ENCODE measurements around the gene TNK1. TPM values are rescaled to one million over a fixed set of nuclear protein-coding genes. Genes with fewer than 3 reads are reported as not detected.
A peak's percentile ranks its signal among the peaks of the same experiment; 100 is the strongest.
"Not testable (repeated sequence)": the region's sequence is repeated elsewhere in the genome, so short reads cannot be mapped to it uniquely, and the experiment has no call there.

TNK1 gene
- total RNA-seq (1.2 TPM), polyA plus RNA-seq (4.8 TPM)

DNA sequence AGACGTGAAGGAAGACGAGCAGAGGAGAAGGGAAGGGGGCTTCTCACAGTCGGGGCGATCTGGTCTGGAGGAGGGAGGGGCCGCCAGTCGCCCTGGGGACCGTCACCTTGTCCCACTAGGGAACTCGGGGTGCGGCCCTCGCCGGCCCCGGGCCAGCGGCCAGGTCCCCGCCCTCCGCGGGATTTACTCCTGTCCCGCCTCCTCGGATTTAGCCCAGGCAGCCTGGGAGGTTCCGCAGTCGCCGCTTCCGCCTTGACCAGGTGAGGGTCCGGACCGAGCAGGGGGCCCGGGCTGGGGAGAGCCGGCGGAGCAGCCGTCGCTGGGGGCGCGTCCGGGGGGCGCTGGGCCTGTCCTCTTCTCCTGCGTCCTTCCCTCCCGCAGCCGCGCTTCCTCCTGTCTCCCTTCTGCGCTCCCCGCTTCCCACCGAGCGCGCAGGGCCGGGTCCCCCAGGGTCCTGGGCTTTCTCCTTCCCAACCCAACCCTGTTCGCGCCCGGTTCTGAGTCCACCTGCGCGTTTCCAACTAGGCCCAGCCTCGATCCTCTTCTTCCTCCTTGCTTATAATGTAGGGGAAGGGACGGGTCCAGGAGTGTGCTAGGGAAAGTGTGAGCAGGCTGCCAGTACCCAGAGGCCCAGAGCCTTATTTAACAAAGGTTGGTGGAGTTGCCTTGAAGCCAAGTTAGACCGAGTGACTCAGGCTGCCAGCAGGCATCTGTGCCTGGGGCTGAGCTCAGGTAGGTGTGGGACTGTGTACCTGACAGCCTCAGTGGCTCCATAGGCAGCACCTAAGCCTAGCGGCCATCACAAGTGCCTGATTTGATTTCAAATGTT lies at the start of gene TNK1:
Gene TNK1, plus strand, starts transcription at position 235 of the 829 bp plus-strand sequence. CDS start 1,838 bp downstream, outside the sequence.
- WGBS: 6% methylated on average over 52 of the region's 52 CpGs
- Histone ChIP-seq H3K36me3 (ENCODE audit: insufficient read depth) (no peaks in the 10 kb centered on the region), H3K4me1 (ENCODE audit: insufficient read depth) (no peaks in the 10 kb centered on the region), H3K4me3 (ENCODE audit: low read depth, low read length) (peak within 1 kb of the TSS; percentile 42), H3K27ac (ENCODE audit: low read depth) (no peak within 1 kb of the TSS)
- no peak for DNase-seq (ENCODE audit: extremely low spot score)

DNA sequence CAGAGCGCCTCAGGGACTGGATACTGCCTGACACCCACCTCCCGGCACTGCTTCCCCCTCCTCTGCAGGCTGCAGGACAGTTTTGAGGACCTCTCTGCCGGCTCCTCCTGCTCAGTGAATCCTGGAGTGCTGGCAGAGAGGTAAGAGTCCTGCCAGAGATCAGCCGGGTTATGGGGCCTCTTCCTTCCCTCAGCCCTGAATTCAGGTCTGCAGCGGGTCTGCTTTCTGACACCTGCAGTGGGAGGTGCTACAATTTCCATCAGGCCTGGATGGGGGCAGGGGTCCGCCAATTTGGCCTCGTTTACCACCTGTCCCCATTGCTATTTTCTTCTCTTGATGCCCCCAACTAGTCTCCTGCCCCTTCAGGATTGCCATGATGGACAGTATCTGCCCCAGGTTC lies 48.8 kb upstream of the TNK1 start:
- 59% methylated on average over 7 of the region's 7 CpGs for WGBS
- no peak overlapping the region for H3K27ac ChIP-seq (ENCODE audit: low read depth)

DNA sequence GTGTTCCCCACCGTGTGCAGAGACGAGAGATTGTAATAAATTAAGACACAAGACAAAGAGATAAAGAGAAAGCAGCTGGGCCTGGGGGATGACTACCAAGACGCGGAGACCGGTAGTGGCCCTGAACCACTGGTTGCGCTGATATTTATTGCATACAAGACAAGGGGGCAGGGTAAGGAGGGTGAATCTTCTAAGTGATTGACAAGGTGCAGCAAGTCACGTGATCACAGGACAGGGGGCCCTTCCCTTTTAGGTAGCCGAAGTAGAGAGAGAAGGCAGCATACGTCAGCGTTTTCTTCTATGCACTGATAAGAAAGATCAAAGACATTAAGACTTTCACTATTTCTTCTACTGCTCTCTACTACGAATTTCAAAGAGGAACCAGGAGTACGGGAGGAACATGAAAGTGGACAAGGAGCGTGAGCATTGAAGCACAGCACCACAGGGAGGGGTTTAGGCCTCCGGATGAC lies 48.3 kb upstream of the TNK1 start:
- not testable (repeated sequence) for DNase-seq (ENCODE audit: extremely low spot score); H3K4me3 ChIP-seq (ENCODE audit: low read depth, low read length); H3K36me3 ChIP-seq (ENCODE audit: insufficient read depth); H3K4me1 ChIP-seq (ENCODE audit: insufficient read depth); H3K27ac ChIP-seq (ENCODE audit: low read depth)
- WGBS: 30% methylated on average over 14 of the region's 14 CpGs

More for the DNA sequence above, 48.8 kb upstream of the TNK1 start:
- Histone ChIP-seq H3K36me3 (ENCODE audit: insufficient read depth) (no peaks in the 10 kb centered on the region), H3K4me1 (ENCODE audit: insufficient read depth) (no peaks in the 10 kb centered on the region), H3K4me3 (ENCODE audit: low read depth, low read length) (no peak overlapping the region)
- no peak for DNase-seq (ENCODE audit: extremely low spot score)

DNA sequence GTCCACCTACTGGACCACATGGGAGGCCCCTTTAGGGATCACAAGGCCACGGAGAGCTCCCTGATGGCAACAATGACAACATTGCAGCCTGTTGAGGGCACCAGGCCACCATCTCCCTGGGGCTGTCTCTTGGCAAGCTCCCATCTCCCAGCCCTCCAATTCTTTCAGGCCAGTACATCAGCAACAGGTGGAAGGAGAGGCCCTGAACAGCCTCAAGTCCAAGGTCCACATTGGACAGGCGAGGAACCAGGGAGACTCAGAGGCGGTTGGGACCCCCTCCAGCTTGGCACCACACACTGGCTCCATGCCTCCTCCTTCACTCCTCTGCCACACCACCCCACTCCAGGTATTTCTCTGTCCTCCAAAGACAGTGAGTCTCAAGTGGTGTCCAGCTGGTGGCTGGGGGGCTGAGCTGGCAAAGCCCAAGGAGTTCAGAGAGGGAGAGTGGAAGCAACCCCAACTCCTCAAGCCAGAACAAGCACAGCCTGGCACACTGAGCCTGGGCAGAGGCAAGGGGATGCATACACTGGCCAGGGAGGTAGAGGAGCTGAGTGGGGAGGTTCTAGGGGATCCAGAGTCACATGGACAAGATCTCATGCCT lies 45.9 kb upstream of the TNK1 start:
- Histone ChIP-seq H3K4me3 (ENCODE audit: low read depth, low read length) (no peak overlapping the region), H3K27ac (ENCODE audit: low read depth) (no peak overlapping the region), H3K4me1 (ENCODE audit: insufficient read depth) (no peaks in the 10 kb centered on the region), H3K36me3 (ENCODE audit: insufficient read depth) (no peaks in the 10 kb centered on the region)
- WGBS: 82% methylated on average over 3 of the region's 3 CpGs
- no peak for DNase-seq (ENCODE audit: extremely low spot score)

DNA sequence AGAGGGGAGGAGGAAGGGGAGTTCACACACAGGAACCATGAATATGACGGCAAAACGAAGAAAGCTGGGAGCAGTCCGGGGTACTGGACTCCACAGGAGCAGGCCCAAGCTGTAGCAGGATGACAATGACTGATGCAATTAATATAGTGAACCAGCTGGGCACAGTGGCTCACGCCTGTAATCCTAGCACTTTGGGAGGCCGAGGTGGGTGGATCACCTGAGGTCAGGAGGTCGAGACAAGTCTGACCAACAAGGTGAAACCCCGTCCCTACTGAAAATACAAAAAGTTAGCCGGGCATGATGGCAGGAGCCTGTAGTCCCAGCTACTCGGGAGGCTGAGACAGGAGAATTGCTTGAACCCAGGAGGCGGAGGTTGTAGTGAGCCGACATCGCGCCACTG lies 45.1 kb upstream of the TNK1 start:
- H3K36me3 ChIP-seq (ENCODE audit: insufficient read depth); DNase-seq (ENCODE audit: extremely low spot score); H3K27ac ChIP-seq (ENCODE audit: low read depth); H3K4me1 ChIP-seq (ENCODE audit: insufficient read depth); H3K4me3 ChIP-seq (ENCODE audit: low read depth, low read length): not testable (repeated sequence)
- WGBS: 82% methylated on average over 13 of the region's 13 CpGs

DNA sequence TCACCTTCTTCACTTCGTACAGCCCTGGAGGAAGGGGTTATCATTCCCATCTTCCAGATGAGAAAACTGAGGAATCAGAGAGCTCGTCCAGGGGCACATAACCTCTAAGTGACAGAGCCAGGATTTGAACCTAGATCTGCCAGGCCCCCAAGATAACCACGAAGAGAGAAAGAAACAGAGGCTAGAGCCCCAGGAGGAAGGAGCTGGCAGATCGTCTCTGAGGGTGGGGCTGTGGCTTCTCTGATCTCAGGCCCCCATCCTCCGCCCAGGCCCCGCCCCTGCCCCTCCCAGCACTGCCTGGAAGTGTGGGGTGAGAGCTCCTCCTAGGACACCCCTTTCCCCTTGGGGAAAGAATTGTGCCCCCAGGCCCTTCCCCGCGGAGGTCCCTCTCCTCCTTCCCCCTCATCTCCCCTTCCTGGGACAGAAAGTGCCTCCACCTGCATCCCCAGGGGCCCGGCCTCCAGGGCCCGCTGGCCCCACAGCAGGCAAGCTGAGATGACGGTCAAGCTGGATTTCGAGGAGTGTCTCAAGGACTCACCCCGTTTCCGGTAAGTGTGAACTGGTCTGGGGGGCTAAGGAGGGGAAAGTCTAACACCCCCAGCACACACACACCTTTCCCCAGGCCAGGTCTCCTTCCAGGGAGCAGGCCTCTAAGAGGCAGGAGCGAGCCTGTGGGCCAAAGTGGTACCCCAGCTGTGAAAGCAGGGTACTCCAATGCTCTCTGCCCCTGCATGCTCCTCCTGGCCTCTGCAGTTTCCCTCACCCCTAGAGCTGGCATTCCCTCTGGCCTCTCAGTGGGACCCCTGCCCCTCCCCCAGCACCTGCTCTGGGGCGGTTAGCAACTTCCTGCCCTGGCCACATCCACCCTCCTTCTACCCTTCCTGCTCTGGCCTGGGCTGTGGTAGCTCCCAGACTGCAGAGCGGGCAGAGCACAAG lies 44.4 kb upstream of the TNK1 start, which contains the start of gene ACAP1:
Gene ACAP1, plus strand, starts transcription at position 290 of the 936 bp plus-strand sequence. Its CDS starts 206 bp downstream, at position 496.
- Histone ChIP-seq H3K27ac (ENCODE audit: low read depth) (no peak within 1 kb of the TSS), H3K36me3 (ENCODE audit: insufficient read depth) (no peaks in the 10 kb centered on the region), H3K4me3 (ENCODE audit: low read depth, low read length) (peak within 1 kb of the TSS; percentile 34), H3K4me1 (ENCODE audit: insufficient read depth) (no peaks in the 10 kb centered on the region)
- WGBS: 33% methylated on average over 17 of the region's 17 CpGs
- no peak for DNase-seq (ENCODE audit: extremely low spot score)

DNA sequence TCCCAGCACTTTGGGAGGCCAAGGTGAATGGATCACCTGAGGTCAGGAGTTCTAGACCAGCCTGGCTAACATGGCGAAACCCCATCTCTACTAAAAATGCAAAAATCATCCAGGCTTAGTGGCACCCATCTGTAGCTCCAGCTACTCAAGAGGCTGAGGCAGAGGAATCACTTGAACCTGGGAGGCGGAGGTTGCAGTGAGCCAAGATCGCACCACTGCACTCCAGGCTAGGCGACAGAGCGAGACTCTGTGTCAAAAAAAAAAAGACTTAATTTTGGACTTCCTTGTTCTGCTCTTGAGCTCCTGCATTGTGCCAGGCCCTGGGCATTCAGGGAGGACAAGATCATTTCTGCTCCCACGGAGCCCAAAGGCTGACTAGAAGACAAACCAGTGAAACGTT lies 43.3 kb upstream of the TNK1 start:
- 77% methylated on average over 7 of the region's 7 CpGs for WGBS
- H3K4me1 ChIP-seq (ENCODE audit: insufficient read depth); H3K4me3 ChIP-seq (ENCODE audit: low read depth, low read length); DNase-seq (ENCODE audit: extremely low spot score); H3K27ac ChIP-seq (ENCODE audit: low read depth); H3K36me3 ChIP-seq (ENCODE audit: insufficient read depth): not testable (repeated sequence)

DNA sequence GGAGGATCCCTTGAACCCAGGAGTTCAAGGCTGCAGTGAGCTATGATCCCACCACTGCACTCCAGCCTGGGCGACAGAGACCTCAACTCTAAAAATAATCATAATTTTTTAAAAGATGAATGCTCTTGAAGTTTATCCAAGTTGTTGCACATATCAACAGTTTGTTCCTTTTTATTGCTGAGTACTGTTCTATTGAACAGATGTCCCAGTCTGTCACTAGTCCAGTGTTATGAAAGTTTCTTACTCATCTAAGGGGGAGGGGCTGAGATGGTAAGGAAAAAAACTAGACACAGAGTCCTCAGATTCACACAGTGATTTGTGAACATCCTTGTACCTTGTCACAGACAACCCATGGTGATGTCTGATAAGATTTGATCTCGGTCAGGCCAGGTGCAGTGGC lies 40.7 kb upstream of the TNK1 start:
- H3K36me3 ChIP-seq (ENCODE audit: insufficient read depth): no peaks in the 10 kb centered on the region
- 81% methylated on average over 2 of the region's 2 CpGs for WGBS
- no peak for DNase-seq (ENCODE audit: extremely low spot score)
- H3K4me1 ChIP-seq (ENCODE audit: insufficient read depth): no peaks in the 10 kb centered on the region
- no peak overlapping the region for H3K27ac ChIP-seq (ENCODE audit: low read depth)
- no peak overlapping the region for H3K4me3 ChIP-seq (ENCODE audit: low read depth, low read length)

DNA sequence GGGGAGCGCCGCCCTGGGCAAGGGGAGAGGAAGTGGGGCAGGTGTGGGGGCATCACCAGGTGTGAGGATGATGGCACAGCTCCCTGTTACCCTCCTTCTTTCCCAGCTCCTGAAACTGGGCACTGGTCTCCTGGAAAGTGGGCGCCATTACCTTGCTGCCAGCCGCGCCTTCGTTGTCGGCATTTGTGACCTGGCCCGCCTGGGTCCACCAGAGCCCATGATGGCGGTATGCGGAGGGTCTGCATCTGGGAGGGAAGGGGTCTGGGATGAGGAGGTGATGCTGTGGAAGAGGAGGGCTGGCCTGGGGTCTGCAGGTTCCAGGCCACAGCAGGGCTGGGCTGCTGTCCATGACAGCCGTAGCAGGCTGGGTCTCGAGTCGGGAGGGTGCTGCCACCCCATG lies 39.0 kb upstream of the TNK1 start:
- Histone ChIP-seq H3K4me3 (ENCODE audit: low read depth, low read length) (no peak overlapping the region), H3K4me1 (ENCODE audit: insufficient read depth) (no peaks in the 10 kb centered on the region), H3K36me3 (ENCODE audit: insufficient read depth) (no peaks in the 10 kb centered on the region), H3K27ac (ENCODE audit: low read depth) (no peak overlapping the region)
- whole genome bisulfite sequencing: 90% methylated on average over 13 of the region's 13 CpGs
- no peak for DNase-seq (ENCODE audit: extremely low spot score)

DNA sequence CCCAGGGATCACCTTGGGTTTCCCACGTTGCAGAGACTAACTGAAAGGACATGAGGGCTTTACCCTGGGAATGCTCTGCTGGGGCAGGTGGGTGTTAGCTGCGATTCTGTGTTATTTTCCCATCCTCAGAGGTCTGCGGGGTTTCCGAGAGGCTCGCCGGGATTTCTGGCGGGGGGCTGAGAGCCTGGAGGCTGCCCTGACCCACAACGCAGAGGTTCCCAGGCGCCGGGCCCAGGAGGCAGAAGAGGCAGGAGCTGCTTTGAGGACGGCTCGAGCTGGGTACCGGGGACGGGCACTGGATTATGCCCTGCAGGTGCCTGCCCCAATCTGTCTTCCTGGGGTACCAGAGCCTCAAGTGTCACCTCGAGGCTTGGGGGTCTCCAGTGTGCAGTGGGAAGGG lies 37.6 kb upstream of the TNK1 start:
- no peak overlapping the region for H3K27ac ChIP-seq (ENCODE audit: low read depth)
- no peaks in the 10 kb centered on the region for H3K4me1 ChIP-seq (ENCODE audit: insufficient read depth)
- no peak for DNase-seq (ENCODE audit: extremely low spot score)
- WGBS: 78% methylated on average over 15 of the region's 15 CpGs
- no peaks in the 10 kb centered on the region for H3K36me3 ChIP-seq (ENCODE audit: insufficient read depth)
- H3K4me3 ChIP-seq (ENCODE audit: low read depth, low read length): no peak overlapping the region

DNA sequence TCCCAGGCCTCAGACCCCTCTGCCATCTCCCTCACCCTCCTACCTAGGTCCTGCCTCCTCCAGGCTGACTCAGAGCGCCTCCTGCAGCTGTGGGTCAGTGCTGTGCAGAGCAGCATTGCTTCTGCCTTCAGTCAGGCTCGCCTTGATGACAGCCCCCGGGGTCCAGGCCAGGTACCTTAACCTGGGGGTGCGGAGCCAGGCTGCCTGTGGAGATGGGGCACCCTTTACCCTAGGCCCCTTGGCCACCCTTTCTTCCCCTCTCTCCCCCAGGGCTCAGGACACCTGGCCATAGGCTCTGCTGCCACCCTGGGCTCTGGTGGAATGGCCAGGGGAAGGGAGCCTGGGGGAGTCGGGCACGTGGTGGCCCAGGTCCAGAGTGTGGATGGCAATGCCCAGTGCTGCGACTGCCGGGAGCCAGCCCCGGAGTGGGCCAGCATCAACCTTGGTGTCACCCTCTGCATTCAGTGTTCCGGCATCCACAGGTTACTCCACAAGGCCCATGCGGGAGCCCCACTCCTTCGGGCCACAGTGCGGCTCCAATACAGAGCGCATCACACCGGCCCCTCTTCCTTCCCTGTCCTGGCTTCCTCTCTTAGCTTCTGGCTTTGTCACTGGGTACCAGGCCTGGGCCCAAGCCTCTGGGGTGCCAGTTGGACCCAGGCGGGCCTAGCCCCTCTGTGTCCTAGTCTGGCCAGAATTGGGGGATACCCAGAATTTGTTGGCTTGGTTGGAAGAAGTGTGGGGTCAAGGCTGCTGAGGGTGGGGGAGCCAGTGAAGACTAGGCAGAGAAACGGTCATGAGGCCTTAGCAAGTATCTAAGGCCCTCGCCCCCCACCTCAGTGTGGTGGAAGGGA lies 33.9 kb upstream of the TNK1 start:
- no peaks in the 10 kb centered on the region for H3K36me3 ChIP-seq (ENCODE audit: insufficient read depth)
- H3K4me3 ChIP-seq (ENCODE audit: low read depth, low read length): no peak overlapping the region
- no peak for DNase-seq (ENCODE audit: extremely low spot score)
- no peaks in the 10 kb centered on the region for H3K4me1 ChIP-seq (ENCODE audit: insufficient read depth)
- 79% methylated on average over 18 of the region's 18 CpGs for WGBS
- no peak overlapping the region for H3K27ac ChIP-seq (ENCODE audit: low read depth)

DNA sequence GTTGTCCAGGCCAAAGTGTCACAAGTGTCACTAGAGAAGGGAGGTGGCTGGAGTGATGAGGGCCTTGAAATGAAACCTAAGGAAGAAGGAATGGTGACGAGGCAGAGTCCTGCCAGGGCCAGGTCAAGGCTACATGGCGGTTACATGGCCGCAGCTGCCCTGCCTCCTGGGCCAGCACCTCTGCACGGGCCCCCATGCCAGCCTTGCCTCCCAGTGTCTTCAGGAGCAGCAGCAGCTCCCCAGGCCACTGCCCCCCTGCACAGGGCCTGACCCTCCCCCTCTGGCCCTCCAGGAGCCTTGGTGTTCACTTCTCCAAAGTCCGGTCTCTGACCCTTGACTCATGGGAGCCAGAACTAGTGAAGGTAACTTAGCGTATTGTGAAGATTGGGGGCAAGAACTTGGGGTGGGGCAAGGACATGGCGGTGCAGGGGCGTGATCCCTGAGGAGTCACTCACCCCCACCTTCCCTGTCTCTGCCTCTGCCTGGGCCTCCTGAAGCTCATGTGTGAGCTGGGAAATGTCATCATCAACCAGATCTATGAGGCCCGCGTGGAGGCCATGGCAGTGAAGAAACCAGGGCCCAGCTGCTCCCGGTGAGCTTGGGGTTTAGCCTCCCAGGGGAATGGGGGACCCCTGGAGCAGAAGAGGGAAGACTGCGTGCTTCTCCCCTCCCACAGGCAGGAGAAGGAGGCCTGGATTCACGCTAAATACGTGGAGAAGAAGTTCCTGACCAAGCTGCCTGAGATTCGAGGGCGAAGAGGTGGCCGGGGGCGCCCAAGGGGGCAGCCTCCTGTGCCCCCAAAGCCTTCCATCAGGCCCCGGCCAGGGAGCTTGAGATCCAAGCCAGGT lies 33.0 kb upstream of the TNK1 start:
- Histone ChIP-seq H3K36me3 (ENCODE audit: insufficient read depth) (no peaks in the 10 kb centered on the region), H3K4me1 (ENCODE audit: insufficient read depth) (no peaks in the 10 kb centered on the region), H3K27ac (ENCODE audit: low read depth) (no peak overlapping the region), H3K4me3 (ENCODE audit: low read depth, low read length) (no peak overlapping the region)
- WGBS: 59% methylated on average over 19 of the region's 19 CpGs
- no peak for DNase-seq (ENCODE audit: extremely low spot score)
